Activated naive CD4-positive, alpha-beta T cell (primary cell): ENCODE measurements around the gene EHBP1.

Experiments
- DNase-seq, 4 experiments: peaks; one replicate each; lab custom pipeline; 2025; lab: John Stamatoyannopoulos, UW

EHBP1 gene

GRCh38 chr2:62884514-62884913 lies 179.0 kb downstream of the EHBP1 start:
- DNase-seq, result no peak

DNA sequence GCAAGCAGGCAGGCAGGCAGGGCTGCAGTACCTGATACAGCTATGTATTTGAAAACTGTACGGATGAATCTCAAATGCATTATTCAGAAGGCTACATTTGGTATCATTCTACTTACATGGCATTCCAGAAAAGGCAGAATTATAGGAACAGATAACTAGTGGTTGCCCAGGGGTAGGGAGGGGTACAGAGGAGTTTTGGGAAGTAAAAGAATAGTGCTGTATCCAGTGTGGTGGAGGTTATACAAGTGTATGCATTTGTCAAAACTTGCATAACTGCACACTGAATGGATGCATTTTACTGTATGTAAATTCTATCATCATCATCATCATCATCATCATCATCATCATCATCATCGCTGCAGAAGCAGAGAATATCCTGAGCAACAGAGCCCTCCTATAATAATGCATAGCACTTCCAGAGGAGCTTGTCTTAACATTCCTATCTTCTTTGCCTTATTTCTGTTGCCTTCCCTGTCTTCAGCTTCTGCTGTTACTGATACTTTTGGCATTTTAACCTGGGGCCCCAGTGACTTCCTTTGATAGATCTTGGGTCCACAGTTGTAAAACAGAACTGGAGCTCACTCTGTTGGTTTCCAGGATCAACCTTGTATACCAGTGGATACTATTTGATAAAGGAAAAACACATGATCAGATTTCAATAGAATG lies 189.6 kb downstream of the EHBP1 start:
- no peak for DNase-seq

- no peak for DNase-seq
These were observed 190.1 kb downstream of the EHBP1 start for GRCh38 chr2:62895632-62896009.

- DNase-seq, result no peak
These were observed 191.8 kb downstream of the EHBP1 start for GRCh38 chr2:62897187-62897827.

GRCh38 chr2:62904344-62904743 lies 198.8 kb downstream of the EHBP1 start:
- no peak for DNase-seq

DNA sequence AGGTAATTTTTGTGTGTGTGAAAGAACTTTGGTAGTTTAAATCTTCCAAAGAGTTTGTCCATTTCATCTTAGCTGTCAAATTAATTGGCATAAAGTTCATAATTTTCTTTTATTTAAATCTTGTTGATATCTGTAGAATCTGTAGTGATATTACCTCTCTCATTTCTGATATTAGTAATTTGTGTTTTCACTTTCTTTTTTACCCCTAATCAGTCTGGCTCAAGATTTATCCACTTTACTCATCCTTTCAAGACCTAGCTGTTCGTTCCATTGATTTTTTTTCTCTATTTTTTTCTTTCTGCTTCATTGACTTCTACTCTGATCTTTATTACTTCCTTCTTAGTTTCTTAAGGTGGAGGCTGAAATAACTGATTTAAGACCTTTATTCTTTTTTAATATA lies 202.6 kb downstream of the EHBP1 start:
- DNase-seq, result no peak

DNA sequence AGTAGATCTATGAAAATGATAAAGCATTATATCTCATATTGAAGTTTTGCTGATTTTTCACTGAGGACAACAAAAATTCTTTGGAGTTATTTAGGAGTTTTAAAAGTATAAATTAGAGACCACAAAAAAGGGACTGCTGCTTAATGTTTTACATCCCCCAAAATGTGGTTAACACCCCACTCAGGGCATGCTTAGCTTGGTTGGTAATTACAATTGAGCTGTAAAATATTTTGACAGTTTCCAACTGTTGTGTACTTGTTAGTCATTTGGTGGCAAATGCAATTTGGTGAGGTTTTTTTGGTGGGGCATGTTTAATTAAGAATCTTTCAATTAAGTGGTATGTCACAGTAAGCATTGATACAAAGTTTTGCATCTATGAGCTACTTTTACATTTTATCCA lies 207.8 kb downstream of the EHBP1 start:
- DNase-seq, result no peak

- DNase-seq, result no peak
These were observed 213.5 kb downstream of the EHBP1 start for GRCh38 chr2:62919041-62919440.

GRCh38 chr2:62920070-62920469 lies 214.6 kb downstream of the EHBP1 start:
- no peak for DNase-seq

GRCh38 chr2:62923242-62923641 lies 217.7 kb downstream of the EHBP1 start:
- DNase-seq, result no peak

DNA sequence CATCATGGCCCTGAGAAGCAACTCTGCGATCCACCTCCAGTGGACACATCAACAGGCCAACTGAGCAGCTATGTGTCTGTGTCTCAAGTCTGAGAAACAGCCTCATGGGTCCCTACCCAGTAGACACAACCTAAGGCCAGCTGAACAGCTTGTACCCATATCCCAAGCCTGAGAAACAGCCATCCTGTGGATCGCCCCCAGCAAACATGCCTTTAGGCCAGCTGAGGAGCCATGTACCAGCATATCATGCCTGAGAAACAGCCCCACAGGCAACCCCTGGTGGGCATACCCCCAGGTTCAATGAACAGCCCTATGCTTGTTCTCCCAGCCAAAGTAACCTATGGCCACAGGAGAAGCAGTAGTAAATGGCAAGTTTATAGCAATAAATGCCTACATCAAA lies 218.4 kb downstream of the EHBP1 start:
- DNase-seq, result no peak

DNA sequence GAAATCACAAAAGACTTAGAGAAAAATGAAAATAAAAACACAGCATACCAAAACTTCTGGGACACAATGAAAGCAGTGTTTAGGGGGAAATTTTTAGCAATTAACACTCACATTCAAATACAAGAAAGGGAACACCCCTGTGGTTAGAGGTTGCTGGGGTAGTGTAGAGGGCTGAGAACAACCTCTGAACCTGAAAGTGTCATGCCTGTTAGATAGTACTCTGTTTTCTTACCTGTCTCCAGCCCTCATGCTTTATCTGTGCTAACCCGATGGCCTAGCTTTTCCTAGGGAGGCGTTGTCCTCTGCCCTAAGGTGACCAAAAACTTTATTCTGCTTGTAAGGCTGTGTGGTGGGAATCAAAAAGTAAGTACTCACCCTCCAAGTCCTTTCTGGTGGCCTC lies 222.5 kb downstream of the EHBP1 start:
- no peak for DNase-seq

- DNase-seq, result no peak
These were observed 226.0 kb downstream of the EHBP1 start for GRCh38 chr2:62931536-62931935.

DNA sequence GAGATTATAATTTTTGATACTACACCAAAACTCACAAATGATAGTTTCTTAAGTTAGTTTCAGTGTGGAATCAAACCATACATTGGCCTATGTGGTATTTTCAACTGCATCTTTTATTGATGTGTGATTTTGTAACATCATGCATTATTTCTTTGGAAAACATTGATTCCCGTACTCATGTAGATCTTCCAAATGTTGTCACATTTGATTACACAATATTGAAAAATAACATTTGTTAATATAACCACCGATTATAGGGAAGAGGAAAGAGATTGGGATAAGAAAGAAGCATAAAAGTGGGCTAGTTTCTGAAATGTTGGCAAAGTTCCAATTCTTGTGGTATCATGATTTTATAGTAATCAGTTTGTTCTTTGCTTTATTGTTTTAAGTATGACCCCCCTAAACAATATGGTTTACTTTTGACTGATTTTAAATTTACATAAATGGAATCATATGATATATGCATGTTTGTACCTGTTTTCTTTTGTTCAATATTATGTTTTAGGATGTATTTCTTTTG lies 227.9 kb downstream of the EHBP1 start:
- DNase-seq, result no peak

DNA sequence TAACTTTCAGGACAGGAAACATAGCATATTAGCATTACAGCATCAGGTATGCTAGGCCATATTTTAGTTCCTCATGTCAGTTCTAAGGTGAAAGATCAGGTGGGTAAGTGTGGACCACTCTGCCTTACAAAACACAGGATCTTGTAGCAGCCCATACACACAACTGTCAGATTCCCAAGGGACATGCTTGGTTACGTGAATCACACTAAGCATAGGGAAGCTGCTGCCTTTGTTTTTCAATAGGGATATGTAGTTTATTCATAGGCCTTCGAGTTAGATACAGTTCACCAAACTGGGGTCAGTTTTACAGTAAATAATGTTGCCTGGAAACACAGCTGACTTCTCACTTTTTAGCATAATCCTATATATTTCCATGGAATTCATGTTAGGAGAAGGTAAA lies 229.0 kb downstream of the EHBP1 start:
- no peak for DNase-seq

DNA sequence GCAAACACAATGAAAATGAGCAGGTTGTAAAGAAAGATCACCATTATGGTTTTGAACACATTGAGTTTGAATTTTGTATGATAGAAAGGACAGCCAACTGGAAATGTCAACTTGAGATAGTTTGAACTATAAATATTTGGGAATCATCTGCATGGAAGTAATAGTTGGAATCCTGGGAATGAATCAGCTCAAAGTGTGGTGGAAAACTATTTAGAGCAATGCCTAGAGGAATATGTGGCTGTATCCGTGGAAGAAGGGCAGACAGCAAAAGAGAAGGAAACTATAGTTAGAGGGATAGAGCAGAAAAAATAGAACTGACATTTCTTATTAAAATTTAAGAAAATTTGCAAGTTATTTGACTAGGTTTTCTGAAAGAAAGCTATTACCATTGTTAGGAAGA lies 232.6 kb downstream of the EHBP1 start:
- no peak for DNase-seq

GRCh38 chr2:62939735-62940491 lies 234.4 kb downstream of the EHBP1 start:
- no peak for DNase-seq

- no peak for DNase-seq
These were observed 235.2 kb downstream of the EHBP1 start for GRCh38 chr2:62940697-62941096.

GRCh38 chr2:62941413-62941812 lies 235.9 kb downstream of the EHBP1 start:
- DNase-seq, result no peak

- no peak for DNase-seq
These were observed 238.8 kb downstream of the EHBP1 start for GRCh38 chr2:62944362-62944761.

GRCh38 chr2:62947403-62947802 lies 241.9 kb downstream of the EHBP1 start:
- DNase-seq, result no peak

DNA sequence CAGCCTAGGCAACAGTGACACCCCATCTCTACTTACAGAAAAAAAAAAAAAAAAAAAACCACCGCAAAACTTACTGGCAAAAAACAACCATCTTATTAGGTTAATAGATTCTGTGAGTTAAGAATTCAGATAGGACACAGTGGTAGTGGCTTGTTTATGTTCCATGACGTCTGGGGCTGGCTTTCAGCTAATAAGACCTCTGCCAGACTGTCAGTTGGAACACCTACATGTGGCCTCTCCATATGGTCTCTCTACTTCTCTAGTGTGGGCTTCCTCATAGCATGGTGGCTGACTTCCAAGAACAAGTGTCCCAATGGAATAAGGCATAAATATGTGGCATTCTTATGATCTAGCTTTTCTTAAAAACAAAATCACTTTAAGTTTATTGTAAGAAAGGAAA lies 251.1 kb downstream of the EHBP1 start:
- DNase-seq, result no peak

- no peak for DNase-seq
These were observed 252.7 kb downstream of the EHBP1 start for GRCh38 chr2:62958206-62958605.
